Activated CD4-positive, CD25-positive, alpha-beta regulatory T cell treated with anti-CD3 and anti-CD28 coated beads, Interleukin-2, amount 50 U/mL, for 24 hours (primary cell): ENCODE results near the gene PCSK6.
"Not testable (repeated sequence)": the region's sequence is repeated elsewhere in the genome, so short reads cannot be mapped to it uniquely, and the experiment has no call there.

Source experiments
- ATAC-seq, 2 donors: fragments of 150-1000 bp; cut with Tn5 transposase; one replicate each; pipeline ENCODE4 v1.10.0; 2021; ENCODE audit warnings: mild to moderate bottlenecking in 1 of 2, moderate library complexity in 1 of 2

The PCSK6 gene

DNA sequence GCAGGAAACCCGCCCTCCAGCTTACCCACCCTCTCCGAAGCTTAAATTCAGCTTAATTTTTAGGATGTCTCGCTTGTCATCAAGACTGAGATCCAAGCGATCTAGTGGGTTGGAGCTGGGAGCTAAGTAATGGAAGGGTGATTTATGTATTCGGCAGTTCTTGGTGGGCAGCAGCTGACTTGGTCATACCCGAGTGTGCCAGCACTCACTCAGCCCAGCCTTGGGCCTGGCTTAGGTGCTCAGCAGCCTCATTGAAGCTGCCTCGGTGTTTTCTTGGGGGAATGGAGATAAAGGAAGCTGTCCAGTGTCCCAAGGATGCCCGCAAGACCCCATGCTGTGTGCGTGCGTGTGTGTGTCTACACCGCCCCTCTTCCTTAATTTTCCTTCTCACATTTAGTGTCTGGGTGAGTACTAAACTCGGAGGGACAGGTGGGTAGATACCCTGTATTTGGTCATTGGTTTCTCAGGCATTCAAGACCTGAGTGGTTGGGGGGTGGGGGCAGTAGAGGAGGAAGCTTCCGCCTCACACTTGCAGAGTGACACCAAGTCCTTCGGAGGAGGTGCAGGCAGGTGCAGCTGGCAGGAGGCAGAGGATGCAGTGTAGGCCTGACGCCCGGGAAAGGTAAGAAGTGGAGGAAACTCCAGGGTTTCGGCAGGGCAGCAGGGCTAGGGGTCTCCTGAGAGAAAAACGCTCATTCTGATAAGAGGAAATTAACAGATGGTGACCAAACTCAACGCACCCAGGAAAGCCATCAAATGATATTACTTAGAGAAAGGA lies 92.8 kb downstream of the PCSK6 start:
- no peak for ATAC-seq

DNA sequence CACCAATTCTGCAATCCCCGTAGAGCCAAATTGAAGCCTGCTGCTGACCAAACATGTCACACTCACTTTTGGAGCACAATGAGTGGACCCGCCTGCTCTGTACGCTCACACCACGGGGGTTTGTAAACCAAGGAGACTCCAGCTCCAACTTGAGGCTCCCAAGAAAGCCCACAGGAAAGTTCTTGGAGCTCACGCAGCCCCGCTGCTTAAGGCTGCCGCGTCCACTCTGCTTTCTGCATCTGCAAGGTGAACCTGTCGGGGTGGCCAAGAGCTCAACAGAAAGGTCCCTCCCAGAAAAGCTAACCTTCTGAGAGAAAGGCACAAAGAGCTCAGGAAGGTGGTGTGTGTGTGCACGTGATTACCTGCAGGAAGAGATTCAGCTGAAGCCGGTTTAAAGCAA lies 94.9 kb downstream of the PCSK6 start:
- no peak for ATAC-seq

GRCh38 chr15:101394056-101394630 lies 95.4 kb downstream of the PCSK6 start:
- ATAC-seq, result no peak

GRCh38 chr15:101393172-101393571 lies 96.3 kb downstream of the PCSK6 start:
- no peak for ATAC-seq

DNA sequence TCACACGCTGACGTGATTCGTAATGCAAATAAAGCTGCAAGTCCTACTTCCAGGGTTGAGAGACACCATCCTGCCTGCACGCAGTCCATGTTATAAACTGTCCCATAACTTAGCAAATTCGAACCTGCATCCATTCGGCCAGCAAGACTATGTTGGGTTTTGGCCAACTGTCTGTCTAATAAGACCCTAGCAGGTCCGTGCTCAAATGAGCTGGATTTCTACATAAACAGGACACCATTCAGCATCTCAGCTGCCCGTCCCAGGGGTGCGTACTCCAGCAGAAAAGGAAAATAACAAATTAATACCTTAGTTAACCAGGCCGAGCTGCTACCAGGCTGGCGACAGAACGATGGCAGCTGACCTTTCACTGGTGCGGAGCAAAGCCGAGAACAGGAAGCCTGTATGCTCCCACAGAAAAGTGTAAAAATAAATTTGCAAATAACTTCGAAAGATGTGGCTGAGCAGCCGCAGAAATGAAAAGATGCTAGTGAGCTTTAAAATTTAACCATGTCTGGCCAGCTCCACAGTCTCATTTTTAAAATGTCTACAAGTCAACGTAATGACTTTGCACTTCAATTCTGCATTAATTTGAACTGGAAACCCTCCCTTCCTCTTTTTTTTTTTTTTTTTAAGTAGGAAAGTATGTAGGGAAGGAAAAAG lies 97.4 kb downstream of the PCSK6 start:
- no peak for ATAC-seq

DNA sequence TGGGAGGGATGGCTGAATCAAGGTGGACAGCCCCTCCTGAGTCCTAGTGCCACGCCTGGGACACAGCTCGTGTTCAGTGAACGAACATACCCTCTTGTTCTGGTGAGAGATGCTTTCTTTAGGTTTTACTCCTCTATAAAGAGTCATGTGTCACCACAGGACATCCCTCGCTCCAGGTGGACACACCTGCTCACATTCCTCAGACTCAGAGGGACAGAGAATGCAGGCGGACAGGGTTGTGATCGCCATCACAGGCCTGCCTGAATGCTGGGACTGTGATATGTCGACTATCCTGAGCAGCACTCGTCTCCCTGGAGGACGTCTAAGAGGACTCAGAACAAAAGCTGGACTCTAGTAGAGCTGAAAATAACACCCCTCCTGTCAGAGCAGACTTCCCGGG lies 98.1 kb downstream of the PCSK6 start:
- ATAC-seq, result no peak

GRCh38 chr15:101390462-101390861 lies 99.0 kb downstream of the PCSK6 start:
- ATAC-seq, result no peak

DNA sequence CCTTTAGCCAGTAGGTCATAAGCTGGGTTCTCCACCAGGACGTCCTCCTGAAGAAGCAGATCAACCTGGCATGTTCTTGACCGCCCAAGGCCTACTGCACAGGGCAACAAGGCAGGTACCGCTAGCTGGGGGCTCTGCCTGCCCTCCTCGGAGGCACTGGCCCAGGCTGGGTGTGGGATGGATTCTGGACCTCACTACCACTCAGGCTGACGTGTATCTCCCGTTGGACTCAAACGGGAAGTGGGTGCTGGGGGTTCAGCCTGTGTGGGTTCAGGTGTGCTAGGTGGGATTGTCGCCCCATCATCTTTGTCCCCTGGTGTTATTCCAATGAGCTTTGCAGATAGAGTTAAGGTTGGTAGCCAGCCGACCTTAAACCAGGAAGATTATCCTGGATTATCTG lies 99.4 kb downstream of the PCSK6 start:
- no peak for ATAC-seq

DNA sequence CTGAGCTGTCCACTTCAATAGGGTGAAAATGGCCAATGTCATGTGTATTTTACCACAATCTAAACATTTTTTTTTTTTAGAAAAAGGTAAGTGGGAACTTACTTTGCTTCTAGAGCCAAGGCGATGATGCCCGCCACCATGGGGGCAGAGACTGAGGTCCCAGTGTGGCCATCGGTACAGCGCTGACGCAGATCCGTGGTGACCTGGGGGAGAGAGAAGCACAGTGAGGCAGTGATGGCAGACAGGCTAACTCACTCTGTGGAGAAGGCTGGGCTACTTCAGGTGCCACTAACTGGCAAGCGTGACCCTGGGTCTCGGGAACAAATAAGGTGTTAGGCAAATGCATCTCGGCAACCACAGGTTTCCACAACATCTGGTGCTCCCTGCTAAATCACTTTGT lies 100.1 kb downstream of the PCSK6 start:
- no peak for ATAC-seq

DNA sequence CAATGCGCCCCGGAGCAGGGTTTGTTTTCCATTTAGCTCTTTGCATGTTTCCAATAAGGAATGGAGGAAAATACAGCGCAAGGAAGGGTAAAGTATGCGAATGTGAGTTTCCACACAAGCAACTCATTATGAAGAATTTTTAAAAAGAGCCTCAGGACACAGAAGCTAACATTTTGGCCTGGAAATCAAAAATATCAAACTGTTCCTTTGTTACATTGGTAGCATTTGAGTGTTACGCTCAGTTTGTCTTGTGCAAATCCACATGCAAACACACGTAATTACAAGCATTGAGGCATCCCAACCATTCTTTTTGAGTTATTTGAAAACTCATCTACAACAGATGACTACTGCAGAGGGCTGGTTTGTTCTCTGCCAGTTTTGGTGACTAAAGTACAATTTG lies 101.5 kb downstream of the PCSK6 start:
- no peak for ATAC-seq

GRCh38 chr15:101387574-101387973 lies 101.9 kb downstream of the PCSK6 start:
- ATAC-seq, result no peak

GRCh38 chr15:101386967-101387366 lies 102.5 kb downstream of the PCSK6 start:
- no peak for ATAC-seq

- ATAC-seq, result no peak
These were observed 103.5 kb downstream of the PCSK6 start for GRCh38 chr15:101386006-101386405.

DNA sequence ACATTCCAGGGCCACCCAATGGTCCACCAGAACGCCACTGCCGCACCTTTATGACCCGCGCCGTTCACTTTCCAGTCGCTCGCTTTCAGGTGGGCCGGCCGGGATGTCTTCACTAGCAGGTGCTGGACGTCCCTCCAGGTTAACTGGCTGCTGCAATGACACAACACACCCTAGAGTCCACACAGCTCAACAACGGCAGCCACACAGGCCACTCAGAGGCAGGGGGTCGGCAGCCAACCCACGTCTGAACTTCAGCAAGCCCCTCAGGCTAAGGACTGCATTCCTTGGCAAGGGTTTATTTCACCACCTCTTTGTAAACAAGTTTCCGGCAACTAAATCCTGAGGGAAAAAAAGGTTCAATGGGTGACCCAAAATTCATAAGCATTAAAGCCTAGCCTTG lies 105.2 kb downstream of the PCSK6 start:
- no peak for ATAC-seq

- ATAC-seq, result no peak
These were observed 107.0 kb downstream of the PCSK6 start for GRCh38 chr15:101382544-101382943.

- ATAC-seq, result no peak
These were observed 107.8 kb downstream of the PCSK6 start for GRCh38 chr15:101381671-101382212.

DNA sequence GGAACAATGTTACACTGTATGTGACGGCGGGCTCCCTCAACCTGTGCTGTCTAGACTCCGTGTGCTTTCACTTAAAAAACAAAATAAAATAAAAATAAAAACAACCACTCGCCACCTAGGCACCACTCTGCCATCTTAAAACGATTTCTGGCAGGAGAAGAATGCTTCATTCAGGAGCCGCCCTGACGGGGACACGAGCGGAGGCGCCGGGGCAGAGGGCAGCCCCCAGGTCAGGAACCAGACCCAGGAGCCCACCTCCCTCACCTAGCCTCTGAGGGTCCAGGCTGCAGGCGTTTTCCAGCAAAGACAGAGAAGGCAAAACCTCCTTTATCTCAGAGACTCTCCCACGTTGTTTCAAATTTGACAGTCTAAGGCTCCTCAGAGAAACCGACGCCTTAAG lies 109.4 kb downstream of the PCSK6 start:
- no peak for ATAC-seq

GRCh38 chr15:101379647-101380046 lies 109.9 kb downstream of the PCSK6 start:
- no peak for ATAC-seq

- no peak for ATAC-seq
These were observed 110.6 kb downstream of the PCSK6 start for GRCh38 chr15:101378879-101379278.

DNA sequence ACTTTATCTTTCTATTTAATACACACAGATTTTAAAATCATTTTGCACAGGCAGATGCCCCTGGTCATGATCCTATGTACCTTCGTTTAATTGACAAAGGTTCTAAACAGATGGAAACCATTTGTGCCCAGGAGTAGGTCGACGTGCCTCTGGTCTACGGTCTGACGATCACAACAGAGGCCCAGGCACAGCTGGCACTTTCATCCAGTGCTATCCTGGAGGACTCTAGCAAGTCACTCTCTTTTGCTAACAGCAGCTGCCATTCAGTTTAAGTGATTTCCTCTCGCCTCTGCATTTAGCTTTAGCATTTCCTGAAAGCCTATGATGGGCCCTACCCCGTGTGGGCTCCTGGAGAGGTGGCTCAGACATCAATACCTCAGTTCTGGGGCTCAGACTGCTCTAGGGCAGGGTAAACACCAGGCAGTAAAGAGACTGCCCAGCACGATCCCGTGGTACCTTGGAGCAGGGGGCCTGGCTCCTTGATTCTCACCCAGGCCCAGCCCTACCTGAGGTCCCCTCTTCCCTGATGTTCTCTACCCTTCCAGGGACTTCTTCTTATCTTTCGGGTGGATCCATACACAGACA lies 111.2 kb downstream of the PCSK6 start:
- ATAC-seq, result no peak

DNA sequence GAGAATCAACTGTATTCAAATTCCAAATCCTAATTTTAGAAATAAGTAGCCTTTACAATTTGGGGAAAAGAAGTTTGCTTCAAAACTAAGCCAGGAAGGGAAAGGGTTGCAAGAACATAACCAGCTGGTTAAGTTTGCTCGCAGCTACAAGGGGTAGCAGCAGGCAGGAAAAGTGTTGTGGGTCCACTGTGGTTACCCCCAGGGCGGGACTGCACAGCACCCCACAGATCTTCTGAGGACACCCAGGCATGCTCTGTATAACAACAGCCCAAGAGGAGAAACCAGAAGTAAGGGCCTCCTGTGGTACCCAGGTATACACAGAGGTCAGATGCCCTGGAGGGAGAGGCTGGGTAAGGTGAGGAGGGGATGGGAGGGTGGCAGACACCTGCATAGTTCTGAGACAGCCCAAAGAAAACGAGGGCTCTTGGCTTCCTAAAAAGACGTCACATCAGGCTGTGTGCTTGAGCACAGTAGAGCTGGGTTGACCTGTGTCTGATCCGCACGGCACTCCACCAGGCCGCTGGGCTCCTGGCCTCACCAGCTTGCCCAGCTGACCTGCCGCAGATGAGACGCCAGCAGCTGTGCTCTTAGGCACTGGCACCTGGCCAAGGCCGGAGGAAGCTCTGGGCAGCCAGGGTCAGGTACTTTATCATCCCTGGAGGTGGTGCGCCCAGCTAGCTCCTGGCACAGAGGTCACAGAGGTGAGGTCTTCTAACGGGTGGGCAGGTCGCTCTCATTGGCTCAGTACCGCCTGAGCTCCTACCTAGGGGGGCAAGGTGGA lies 112.7 kb downstream of the PCSK6 start:
- no peak for ATAC-seq

DNA sequence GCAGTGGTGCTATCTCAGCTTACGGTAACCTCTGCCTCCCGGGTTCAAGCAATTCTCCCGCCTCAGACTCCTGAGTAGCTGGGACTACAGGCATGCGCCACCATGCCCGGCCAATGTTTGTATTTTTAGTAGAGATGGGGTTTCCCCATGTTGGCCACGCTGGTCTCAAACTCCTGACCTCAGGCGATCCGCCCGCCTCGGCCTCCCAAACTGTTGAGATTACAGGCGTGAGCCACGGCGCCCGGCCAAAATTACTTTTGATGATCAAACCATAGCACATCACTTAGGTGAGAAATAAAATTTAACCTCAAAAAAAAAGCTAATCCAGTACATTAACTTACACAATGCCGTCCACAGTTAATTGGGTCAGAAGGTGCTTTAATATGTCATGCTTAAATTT lies 114.5 kb downstream of the PCSK6 start:
- ATAC-seq, result not testable (repeated sequence)

DNA sequence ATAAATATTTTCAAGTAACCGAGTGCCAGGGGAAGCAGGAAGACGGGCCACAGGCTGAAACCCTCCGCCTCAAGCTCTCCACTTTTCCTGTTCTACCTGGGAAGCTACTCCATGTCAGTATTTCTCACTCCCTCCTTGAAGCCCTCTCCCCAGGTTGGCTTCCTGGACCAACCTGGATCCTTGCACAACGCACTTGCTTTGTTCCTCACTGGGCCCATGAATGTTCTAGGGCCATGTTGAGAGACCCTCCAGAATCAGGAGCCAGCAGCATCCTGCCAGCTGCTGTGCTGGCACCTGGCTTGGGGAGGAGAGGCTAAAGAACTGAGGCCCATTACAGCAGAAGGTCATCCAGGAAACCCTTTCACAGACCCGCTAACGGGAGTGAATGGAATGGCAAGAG lies 115.2 kb downstream of the PCSK6 start:
- no peak for ATAC-seq
